Esophagus (tissue), 2 donors: ENCODE measurements around the gene PIP5KL1. TPM values are rescaled to one million over a fixed set of nuclear protein-coding genes. Genes with fewer than 3 reads are reported as not detected.
A peak's percentile ranks its signal among the peaks of the same experiment; 100 is the strongest.

Source experiments
- H3K27ac ChIP-seq, 2 donors: one replicate each; pipeline ENCODE4 v1.5.1; 2013; ENCODE audit warnings: low read depth in 2 of 2, mild to moderate bottlenecking in 2 of 2, inconsistent platforms in 1 of 2, low read length in 1 of 2, moderate library complexity in 1 of 2
- H3K27me3 ChIP-seq, 2 donors: one replicate each; pipeline ENCODE4 v1.6.1; 2013; ENCODE audit warnings: low read length in 2 of 2, control low read depth in 1 of 2, mild to moderate bottlenecking in 1 of 2; ENCODE audit not compliant: insufficient read depth in 2 of 2, control insufficient read depth in 1 of 2
- H3K36me3 ChIP-seq, 2 donors: one replicate each; pipeline ENCODE4 v1.6.1; 2013; ENCODE audit warnings: low read length in 1 of 2; ENCODE audit not compliant: control insufficient read depth in 2 of 2, insufficient read depth in 2 of 2
- H3K4me1 ChIP-seq, 2 donors: one replicate each; pipeline ENCODE4 v1.6.1; 2013; ENCODE audit warnings: low read length in 1 of 2; ENCODE audit not compliant: control insufficient read depth in 2 of 2, insufficient read depth in 2 of 2
- H3K4me3 ChIP-seq, 2 donors: one replicate each; pipeline ENCODE4 v1.5.1; 2013; ENCODE audit warnings: low read length in 2 of 2, mild to moderate bottlenecking in 2 of 2, low read depth in 1 of 2, moderate library complexity in 1 of 2
- H3K9me3 ChIP-seq, 2 donors: one replicate each; pipeline ENCODE4 v1.6.1; 2013; ENCODE audit warnings: mild to moderate bottlenecking in 2 of 2, low read depth in 1 of 2, low read length in 1 of 2, moderate library complexity in 1 of 2; ENCODE audit not compliant: control insufficient read depth in 2 of 2, insufficient read depth in 1 of 2
- WGBS, 2 donors: extraction: QIAGEN DNeasy Blood & Tissue Kit; methylation state at CpG; one replicate each; pipeline ENCODE4 v1.1.7; 2013; 5-methylcytosine and 5-hydroxymethylcytosine counted together
- polyA plus RNA-seq, 2 donors: library from polyadenylated mRNA; stranded (reverse); fragments of 200-250 nt; gene quantifications; one replicate each; pipeline ENCODE4 v1.2.3, GENCODE V29; 2013
- donor health status: healthy with polysubstance abuse.
- donor health status: Bipolar disorder and iron deficiency.

Gene PIP5KL1
- polyA plus RNA-seq, 2 donors: 2.7 to 4.8 TPM

DNA sequence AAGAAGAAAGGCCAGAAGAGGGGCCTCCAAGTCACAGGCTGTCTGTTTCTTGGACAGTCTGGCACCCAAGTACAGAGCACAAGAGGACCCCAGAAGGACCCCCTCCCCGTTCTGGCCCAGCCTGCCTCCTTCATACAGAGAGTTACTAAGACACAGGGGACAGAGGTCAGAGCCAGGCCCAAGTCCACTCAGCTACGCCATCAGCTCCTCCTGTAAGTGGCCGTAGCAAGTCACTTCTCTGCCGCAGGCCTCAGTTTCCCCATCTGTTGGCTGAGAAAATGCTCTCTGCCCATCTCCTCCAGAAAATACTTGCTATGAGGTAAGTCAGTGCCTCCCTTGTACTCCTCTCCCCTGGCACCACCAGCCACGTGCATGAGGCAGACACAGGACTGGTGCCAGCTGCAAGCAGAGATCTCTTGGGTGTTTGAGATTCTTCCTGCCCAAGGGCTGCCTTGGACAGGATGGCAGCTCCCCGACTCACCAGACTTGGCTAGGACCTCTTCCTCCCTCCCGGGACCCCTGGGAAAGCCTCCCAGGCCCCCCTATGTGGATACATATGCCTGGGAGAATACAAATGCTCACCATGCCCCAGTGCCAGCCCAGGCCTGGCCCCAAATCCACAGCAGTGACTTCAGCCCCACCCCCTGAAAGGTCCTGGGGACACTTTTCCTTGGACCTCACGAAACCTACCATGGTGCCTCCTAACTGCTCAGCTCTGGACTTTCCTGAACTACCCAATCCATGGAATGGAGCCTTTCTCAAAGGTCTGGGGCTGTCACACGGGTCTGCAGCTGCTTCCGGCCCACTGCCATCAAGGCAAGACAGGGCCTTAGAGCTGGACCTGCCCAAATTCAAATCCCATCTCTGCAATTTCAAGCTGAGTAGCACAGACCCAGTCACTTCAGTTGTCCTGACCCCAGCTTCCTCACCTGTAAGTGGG is 45.1 kb upstream of the PIP5KL1 start:
- 64 to 66% methylated on average over 10 of the region's 10 CpGs for WGBS, 2 donors

DNA sequence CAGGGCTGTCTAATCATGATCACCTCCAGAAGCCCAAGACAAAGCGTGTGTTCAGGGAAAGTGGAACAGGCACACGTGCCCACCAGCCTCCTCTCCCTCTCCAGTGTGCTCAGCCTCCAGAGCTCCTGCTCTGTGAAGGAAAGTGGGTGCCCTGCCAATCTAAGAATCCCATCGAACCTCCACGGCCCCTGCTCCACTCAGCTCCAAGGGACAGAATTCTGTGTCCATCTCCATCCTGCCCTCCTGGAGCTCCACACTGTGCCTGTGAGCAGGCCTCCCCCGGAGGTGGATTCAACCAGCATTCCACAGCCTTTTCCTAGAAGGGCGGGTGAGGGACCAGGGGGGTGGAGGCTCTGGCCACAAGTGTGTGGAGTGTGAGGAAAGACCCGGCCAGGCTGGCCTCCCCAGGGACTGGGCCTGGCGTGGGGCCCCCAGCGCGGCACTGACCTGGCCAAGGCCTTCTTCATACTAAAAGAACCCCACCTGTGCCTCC is 44.2 kb upstream of the PIP5KL1 start:
- H3K9me3 ChIP-seq: no peaks in the 10 kb centered on the region
- H3K27ac ChIP-seq: peak overlapping the region in 1 of 2 donors; percentile 53
- H3K4me1 ChIP-seq: peaks cover 40 to 67% of the 10 kb centered on the region in 2 donors
- 41 to 45% methylated on average over 10 of the region's 10 CpGs for WGBS, 2 donors
- peak overlapping the region in 1 of 2 donors; percentile 5 for H3K4me3 ChIP-seq
- peaks cover 0 to 15% of the 10 kb centered on the region in 2 donors for H3K36me3 ChIP-seq
- no peaks in the 10 kb centered on the region for H3K27me3 ChIP-seq

More for the DNA sequence above, 45.1 kb upstream of the PIP5KL1 start:
- Histone ChIP-seq H3K4me3 (peak overlapping the region; percentile 26 to 98), H3K27ac (peak overlapping the region; percentile 41 to 53), H3K36me3 (peaks cover 0 to 15% of the 10 kb centered on the region in 2 donors), H3K4me1 (peaks cover 36 to 65% of the 10 kb centered on the region in 2 donors), H3K27me3 (no peaks in the 10 kb centered on the region), H3K9me3 (no peaks in the 10 kb centered on the region)

DNA sequence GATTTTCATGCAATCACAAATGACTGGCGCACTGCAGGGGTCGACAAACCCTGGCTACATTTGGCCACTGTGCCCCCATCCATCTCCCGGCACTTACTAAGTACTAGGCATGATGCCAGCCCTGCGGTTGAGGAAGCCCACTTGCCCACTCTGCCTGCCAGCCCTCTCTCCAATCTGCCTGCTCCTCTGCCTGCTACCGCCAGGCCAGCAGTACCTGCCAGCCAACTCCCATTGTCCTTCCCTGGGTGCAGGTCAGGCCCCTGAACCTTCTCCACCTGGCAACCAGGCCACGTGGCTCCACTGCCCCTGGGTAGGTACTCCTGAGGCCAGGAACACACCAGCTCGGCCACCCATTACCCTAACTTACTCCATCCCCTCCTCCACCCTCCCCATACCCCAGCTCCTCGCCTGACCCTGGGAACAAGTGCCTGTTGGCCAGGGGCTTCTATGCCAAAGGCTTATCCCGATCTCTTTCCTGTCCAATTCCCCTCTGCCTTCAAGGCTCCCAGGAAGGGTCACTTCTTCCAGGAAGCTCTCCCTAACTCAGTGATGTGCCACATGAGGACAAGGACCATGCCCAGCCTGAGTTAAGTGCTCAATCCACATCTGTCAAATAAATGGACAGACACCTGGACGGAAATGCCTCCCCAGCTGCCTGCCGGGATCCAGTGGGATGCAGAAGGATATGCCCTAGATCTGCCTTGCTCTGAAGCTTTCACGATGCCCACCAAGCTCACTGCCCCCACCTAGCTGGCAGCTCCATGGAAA is 43.6 kb upstream of the PIP5KL1 start:
- H3K4me1 ChIP-seq: peaks cover 40 to 67% of the 10 kb centered on the region in 2 donors
- H3K27ac ChIP-seq: peak overlapping the region in 1 of 2 donors; percentile 59
- peaks cover 0 to 15% of the 10 kb centered on the region in 2 donors for H3K36me3 ChIP-seq
- peak overlapping the region in 1 of 2 donors; percentile 15 for H3K4me3 ChIP-seq
- H3K27me3 ChIP-seq: no peaks in the 10 kb centered on the region
- WGBS, 2 donors: 44 to 53% methylated on average over 12 of the region's 12 CpGs
- H3K9me3 ChIP-seq: no peaks in the 10 kb centered on the region

DNA sequence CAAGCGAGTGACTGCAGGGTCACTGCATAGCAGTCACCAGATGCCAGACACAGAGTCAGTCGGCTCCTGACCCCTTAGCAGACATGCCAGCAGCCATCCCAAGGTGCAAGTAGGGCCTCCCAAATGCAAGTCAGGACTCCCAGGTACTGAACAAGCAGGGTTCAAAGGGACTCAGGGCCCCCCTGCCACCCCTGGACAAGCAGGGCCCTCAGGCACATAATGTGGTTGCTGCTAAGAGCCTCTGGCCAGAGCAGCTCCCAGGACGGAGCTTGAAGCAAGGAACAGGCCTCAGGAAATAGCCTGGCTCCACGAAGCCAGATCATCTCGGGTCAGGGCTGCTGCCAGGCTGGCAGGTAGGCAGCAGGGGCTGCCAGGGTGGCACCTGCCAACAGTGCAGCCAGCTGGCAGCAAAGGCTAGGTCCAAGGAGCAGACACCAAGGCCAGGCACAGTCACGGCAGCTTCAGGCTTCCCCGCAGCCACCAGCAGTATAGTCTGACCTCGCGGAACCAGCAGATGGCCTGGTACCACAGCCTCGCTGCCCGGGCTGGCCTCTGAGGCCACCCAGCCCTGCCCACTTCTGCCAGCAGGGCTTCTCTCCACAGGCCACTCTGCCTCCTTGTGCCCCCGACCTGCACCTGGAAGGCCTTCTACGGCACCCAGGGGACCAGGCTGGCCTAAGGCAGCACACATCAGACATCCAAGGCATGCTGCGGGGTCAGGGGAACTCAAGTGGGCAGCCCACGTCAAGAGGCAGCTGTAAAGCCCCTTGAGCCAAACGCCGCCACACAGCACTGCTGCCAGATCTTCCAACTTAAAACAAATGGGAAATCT is 42.8 kb upstream of the PIP5KL1 start:
- 37 to 43% methylated on average over 17 of the region's 17 CpGs for WGBS, 2 donors
- Histone ChIP-seq H3K36me3 (peaks cover 0 to 15% of the 10 kb centered on the region in 2 donors), H3K9me3 (no peaks in the 10 kb centered on the region), H3K27ac (peak overlapping the region; percentile 84 to 99), H3K4me3 (peak overlapping the region in 1 of 2 donors; percentile 15), H3K27me3 (no peaks in the 10 kb centered on the region), H3K4me1 (peaks cover 43 to 72% of the 10 kb centered on the region in 2 donors)

DNA sequence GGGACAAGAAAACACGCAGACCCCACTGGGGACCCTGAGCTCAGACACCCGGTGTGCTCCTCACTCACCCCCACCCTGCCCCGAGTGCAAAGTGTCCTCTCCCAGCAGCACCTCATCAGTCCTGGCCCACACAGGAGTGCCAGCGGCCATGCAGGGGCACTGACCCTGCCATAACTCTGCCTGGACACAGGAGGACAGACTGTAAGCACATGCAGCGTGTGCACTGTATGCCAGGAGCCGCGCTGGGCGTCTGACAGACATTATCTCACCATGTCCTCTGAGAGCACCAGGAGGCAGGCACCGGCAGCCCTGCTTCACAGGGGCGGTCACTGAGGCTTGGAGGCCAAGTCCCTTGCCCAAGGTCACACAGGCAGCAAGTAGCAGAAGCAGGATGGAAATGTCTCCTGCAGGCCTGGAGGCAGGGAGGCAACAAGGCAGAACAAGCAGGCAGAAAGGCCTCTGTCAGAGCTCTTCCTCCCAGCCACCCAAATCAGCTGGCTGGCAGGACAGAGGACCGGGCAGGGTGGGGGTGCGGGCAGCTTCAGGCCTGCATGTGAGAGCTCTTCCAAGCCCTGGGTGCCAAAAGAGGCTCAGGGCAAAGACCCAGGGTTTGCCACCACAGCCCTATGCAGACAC is 41.8 kb upstream of the PIP5KL1 start:
- Histone ChIP-seq H3K4me1 (peaks cover 45 to 76% of the 10 kb centered on the region in 2 donors), H3K4me3 (peak overlapping the region; percentile 14 to 28), H3K9me3 (no peaks in the 10 kb centered on the region), H3K27ac (peak overlapping the region; percentile 84 to 99), H3K36me3 (peaks cover 0 to 14% of the 10 kb centered on the region in 2 donors), H3K27me3 (no peaks in the 10 kb centered on the region)
- 29 to 37% methylated on average over 12 of the region's 12 CpGs for WGBS, 2 donors

DNA sequence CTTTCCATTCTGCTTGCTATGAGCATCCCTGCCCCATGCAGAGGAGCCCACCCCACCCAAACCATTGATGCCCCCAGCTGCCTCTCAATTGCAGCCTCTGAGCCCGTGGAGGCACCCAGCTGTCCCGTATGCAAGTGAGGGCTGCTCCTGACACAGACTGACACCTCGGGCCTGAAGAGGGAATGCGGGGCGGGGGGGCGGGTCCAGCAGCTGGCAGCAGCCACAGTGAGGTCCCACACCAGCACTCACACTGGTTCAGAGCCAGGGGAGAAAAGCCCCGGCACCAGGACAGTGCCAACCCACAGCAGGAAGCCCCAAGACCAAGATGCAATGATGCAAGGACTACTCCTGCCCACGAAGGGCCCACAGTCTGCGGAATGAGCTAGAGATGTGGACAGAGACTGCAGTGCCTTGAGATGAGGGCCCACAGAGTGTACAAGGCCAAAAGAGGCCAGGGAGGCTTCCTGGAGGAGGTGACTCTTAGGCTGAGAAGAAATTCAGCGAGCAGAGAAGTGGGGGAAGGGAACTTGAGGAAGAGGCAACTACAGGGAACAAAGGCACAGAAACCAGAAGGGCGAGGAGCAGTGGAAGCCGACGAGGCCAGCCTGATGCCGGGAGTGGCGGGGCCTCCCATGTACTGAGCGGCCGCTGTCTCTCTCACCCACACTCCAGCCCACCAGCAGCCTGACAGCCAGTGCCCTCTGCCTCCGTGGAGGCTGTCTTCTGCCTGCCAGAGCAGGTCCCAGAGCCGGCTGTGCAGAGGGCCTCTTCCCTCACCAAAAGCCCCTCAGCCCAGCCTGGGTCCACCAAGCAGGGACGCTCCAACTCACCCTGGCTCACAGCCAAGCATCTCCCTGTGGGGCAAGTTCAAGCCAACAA is 41.0 kb upstream of the PIP5KL1 start:
- Histone ChIP-seq H3K4me3 (peak overlapping the region; percentile 14 to 28), H3K27ac (peak overlapping the region; percentile 84 to 99), H3K36me3 (peaks cover 0 to 12% of the 10 kb centered on the region in 2 donors), H3K9me3 (no peaks in the 10 kb centered on the region), H3K4me1 (peaks cover 50 to 77% of the 10 kb centered on the region in 2 donors), H3K27me3 (no peaks in the 10 kb centered on the region)
- 29 to 34% methylated on average over 16 to 20 of the region's 20 CpGs for WGBS, 2 donors

DNA sequence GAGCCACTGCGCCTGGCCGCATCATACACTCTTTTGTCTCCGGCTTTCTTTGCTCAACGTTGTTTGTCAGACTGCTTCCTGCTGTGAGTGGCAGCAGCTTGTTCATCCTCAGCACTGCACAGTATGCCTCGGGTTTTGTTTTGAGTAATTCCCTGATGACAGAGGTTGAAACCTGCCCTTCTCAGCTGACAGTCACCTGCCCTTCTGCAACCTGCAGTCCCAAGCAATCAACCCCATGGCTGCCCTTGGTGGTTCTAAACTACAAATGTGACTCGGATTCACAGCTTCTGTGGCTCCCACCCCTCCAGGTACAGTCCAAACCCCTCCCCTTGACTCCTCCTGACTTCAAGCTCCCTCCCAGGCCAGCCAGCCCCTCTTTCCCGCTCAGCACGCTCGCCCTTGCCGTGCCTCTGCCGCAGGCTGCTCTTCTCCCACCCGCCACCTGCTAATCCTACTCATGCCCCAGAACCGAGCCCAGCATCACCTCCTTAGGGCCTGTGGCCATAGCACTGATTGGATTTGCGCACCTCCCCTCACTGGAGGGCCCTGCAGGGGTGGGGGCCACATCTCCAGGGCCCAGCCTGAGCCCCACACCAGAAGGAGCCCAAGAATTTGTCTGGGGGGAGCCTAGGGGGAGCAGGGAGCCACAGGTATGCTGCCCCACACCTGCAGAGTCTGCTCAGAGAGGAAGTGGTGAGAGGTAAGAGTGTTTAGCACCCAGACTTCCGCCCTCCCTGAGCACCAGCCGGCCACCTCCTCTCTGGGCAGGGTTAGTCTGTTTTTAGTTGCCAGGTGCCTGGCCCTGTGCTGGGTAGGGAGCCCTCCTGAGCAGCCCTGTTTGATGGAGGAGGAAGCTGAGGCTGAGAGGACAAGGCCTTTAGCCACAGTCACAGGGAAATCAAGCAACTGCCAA is 40.1 kb upstream of the PIP5KL1 start:
- peaks cover 48 to 74% of the 10 kb centered on the region in 2 donors for H3K4me1 ChIP-seq
- H3K27ac ChIP-seq: peak overlapping the region; percentile 84 to 99
- H3K36me3 ChIP-seq: peaks cover 0 to 8% of the 10 kb centered on the region in 2 donors
- H3K9me3 ChIP-seq: no peaks in the 10 kb centered on the region
- H3K4me3 ChIP-seq: peak overlapping the region in 1 of 2 donors; percentile 22
- 39% methylated on average over 16 of the region's 16 CpGs for WGBS, 2 donors
- no peaks in the 10 kb centered on the region for H3K27me3 ChIP-seq
